A673 (cell line): ENCODE results near the gene TECR. TPM values are rescaled to one million over a fixed set of nuclear protein-coding genes. Genes with fewer than 3 reads are reported as not detected.
"Not testable (repeated sequence)": the region's sequence is repeated elsewhere in the genome, so short reads cannot be mapped to it uniquely, and the experiment has no call there.

Experiments used
- BruUV-seq: library from RNA; stranded (reverse); fragments of 400-500 nt; replicated peaks from 2 replicates; lab custom pipeline; 2021; lab: Mats Ljungman, UMichigan
- CTCF ChIA-PET: fragments of 300-600 bp; sonication (Branson Sonifier 250); formaldehyde crosslinking; loops from one replicate; lab custom pipeline; 2022; ENCODE audit warnings: antibody characterized with exemption; lab: Charles Lee
- POLR2A ChIA-PET: fragments of 300-600 bp; sonication (Branson Sonifier 250); formaldehyde crosslinking; loops from one replicate; lab custom pipeline; 2022; ENCODE audit warnings: antibody characterized with exemption; ENCODE audit not compliant: low non-redundant PET; lab: Charles Lee
- DNase-seq: peaks from one replicate; pipeline ENCODE4 v3.0.0-alpha.2; 2015; ENCODE audit warnings: low spot score
- H3K27ac ChIP-seq: fragments of 200-600 bp; sonication (generic); 2 replicates; pipeline ENCODE4 v1.5.1; 2016; ENCODE audit warnings: mixed run types, low read depth, mild to moderate bottlenecking, mixed read lengths, antibody characterized with exemption, low read length; ENCODE audit not compliant: poor library complexity, severe bottlenecking
- H3K27me3 ChIP-seq: fragments of 200-600 bp; sonication (generic); replicated peaks from 2 replicates; pipeline ENCODE4 v1.6.1; 2017; ENCODE audit warnings: mixed run types, low read depth, mild to moderate bottlenecking, mixed read lengths, antibody characterized with exemption, low read length; ENCODE audit not compliant: insufficient read depth, poor library complexity
- H3K36me3 ChIP-seq: fragments of 200-600 bp; sonication (generic); 2 replicates; pipeline ENCODE4 v1.6.1; 2016; ENCODE audit warnings: mixed run types, mild to moderate bottlenecking, mixed read lengths, antibody characterized with exemption, low read length; ENCODE audit not compliant: insufficient read depth, poor library complexity, severe bottlenecking
- H3K4me1 ChIP-seq: fragments of 200-600 bp; sonication (generic); 2 replicates; pipeline ENCODE4 v1.6.1; 2017; ENCODE audit warnings: mixed run types, mild to moderate bottlenecking, mixed read lengths, antibody characterized with exemption, low read length; ENCODE audit not compliant: insufficient read depth, poor library complexity, severe bottlenecking
- H3K4me3 ChIP-seq: fragments of 200-600 bp; sonication (generic); 2 replicates; pipeline ENCODE4 v1.5.1; 2016; ENCODE audit warnings: low read depth, mixed run types, mild to moderate bottlenecking, mixed read lengths, low read length; ENCODE audit not compliant: poor library complexity, severe bottlenecking
- H3K9me3 ChIP-seq: fragments of 200-600 bp; sonication (generic); 2 replicates; pipeline ENCODE4 v1.6.1; 2016; ENCODE audit warnings: mixed run types, low read depth, mild to moderate bottlenecking, mixed read lengths, antibody characterized with exemption, low read length; ENCODE audit not compliant: poor library complexity, severe bottlenecking
- CTCF ChIP-seq: fragments of 300-800, 200-600 bp; sonication (generic); conservative IDR thresholded peaks from 2 replicates; pipeline ENCODE4 v1.5.1; 2017; ENCODE audit warnings: low read depth, mild to moderate bottlenecking, antibody characterized with exemption, low read length, moderate library complexity, mixed read lengths
- EZH2 ChIP-seq: fragments of 200-600 bp; sonication (generic); IDR thresholded peaks from 2 replicates; pipeline ENCODE4 v1.6.1; 2017; ENCODE audit warnings: borderline replicate concordance, low read depth, mild to moderate bottlenecking, mixed read lengths, antibody characterized with exemption, low read length; ENCODE audit not compliant: poor library complexity, severe bottlenecking
- intact Hi-C: fragments of 100-400 bp; cut with micrococcal nuclease; formaldehyde crosslinking; loops from one replicate; pipeline ENCODE4 v1.10.0; 2022; ENCODE audit not compliant: unreplicated experiment
- total RNA-seq: library from RNA; stranded (reverse); gene quantifications from 2 replicates; pipeline ENCODE4 v1.2.3, GENCODE V29; 2021

TECR gene
- total RNA-seq, 1 experiment from 2014 or later = 189 TPM

- ChIA-PET CTCF (no interaction called here), POLR2A (no interaction called here)
- Histone ChIP-seq H3K27me3 (no peaks in the 10 kb centered on the region), H3K4me1 (no peaks in the 10 kb centered on the region), H3K4me3 (no peak overlapping the region), H3K36me3 (no peaks in the 10 kb centered on the region), H3K27ac (no peak overlapping the region), H3K9me3 (no peaks in the 10 kb centered on the region)
- no peak for DNase-seq
- intact Hi-C loops = no loop called here
- BruUV-seq = no TSS peak
- TF ChIP-seq EZH2 (no peak), CTCF (no peak)
Measured at GRCh38 chr19:14606627-14607026, 77.2 kb downstream of the TECR start.

GRCh38 chr19:14611051-14611450, 81.7 kb downstream of the TECR start:
- Histone ChIP-seq H3K4me3 (no peak overlapping the region), H3K4me1 (no peaks in the 10 kb centered on the region), H3K9me3 (no peaks in the 10 kb centered on the region), H3K36me3 (no peaks in the 10 kb centered on the region), H3K27me3 (no peaks in the 10 kb centered on the region), H3K27ac (no peak overlapping the region)
- TF ChIP-seq EZH2 (no peak), CTCF (no peak)
- no TSS peak for BruUV-seq
- DNase-seq = no peak
- ChIA-PET CTCF (no interaction called here), POLR2A (interaction anchor here (0.7 kb wide), 2 partner anchors 78 to 944 kb away, joined by 4 read pairs; no protein-coding TSS in a partner anchor)
- intact Hi-C loops = no loop called here

DNA sequence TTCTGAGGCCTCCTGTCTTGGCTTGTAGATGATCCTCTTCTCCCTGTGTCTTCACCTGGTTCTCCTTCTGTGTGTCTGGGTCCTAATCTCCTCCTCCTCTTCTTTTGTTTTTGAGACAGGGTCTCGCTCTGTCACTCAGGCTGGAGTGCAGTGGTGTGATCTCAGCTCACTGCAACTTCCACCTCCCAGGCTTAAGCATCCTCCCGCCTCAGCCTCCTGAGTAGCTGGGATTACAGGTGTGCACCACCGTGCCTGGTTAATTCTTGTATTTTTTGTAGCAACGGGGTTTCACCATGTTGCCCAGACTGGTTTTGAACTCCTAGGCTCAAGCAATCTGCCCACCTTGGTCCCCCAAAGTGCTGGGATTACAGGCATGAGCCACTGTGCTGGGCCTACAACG, 82.8 kb downstream of the TECR start:
- not testable (repeated sequence) for H3K27me3 ChIP-seq

GRCh38 chr19:14612657-14613056, 83.3 kb downstream of the TECR start:
- no TSS peak for BruUV-seq
- no peaks in the 10 kb centered on the region for H3K9me3 ChIP-seq

More for the DNA sequence above, 82.8 kb downstream of the TECR start:
- BruUV-seq, intact Hi-C loops, H3K9me3 ChIP-seq, DNase-seq, H3K36me3 ChIP-seq, H3K4me1 ChIP-seq, H3K4me3 ChIP-seq, POLR2A ChIA-PET, CTCF ChIA-PET, H3K27ac ChIP-seq: not testable (repeated sequence)

More at GRCh38 chr19:14612657-14613056, 83.3 kb downstream of the TECR start:
- DNase-seq = no peak
- CTCF ChIA-PET = no interaction called here
- POLR2A ChIA-PET = no interaction called here
- H3K27me3 ChIP-seq = no peaks in the 10 kb centered on the region
- TF ChIP-seq CTCF = no peak
- TF ChIP-seq EZH2 = no peak
- H3K36me3 ChIP-seq = no peaks in the 10 kb centered on the region
- H3K4me1 ChIP-seq = no peaks in the 10 kb centered on the region
- no peak overlapping the region for H3K27ac ChIP-seq
- H3K4me3 ChIP-seq = no peak overlapping the region
- intact Hi-C loops = no loop called here
